SU-DHL-6 (cell line): ENCODE results near the gene HCN4.
"Not testable (repeated sequence)": the region's sequence is repeated elsewhere in the genome, so short reads cannot be mapped to it uniquely, and the experiment has no call there.

Experiments
- H2AFZ ChIP-seq: fragments of 200-600 bp; sonication (generic); 2 replicates; pipeline ENCODE4 v1.6.1; 2014; ENCODE audit warnings: low read depth, mild to moderate bottlenecking, moderate library complexity, mixed read lengths, antibody characterized with exemption, low read length; ENCODE audit not compliant: severe bottlenecking
- H3F3A ChIP-seq: fragments of 200-600 bp; shearing (Covaris generic); 2 replicates; pipeline ENCODE4 v1.6.0; 2016; ENCODE audit warnings: antibody characterized with exemption, mild to moderate bottlenecking; ENCODE audit not compliant: insufficient read depth
- H3K27ac ChIP-seq: fragments of 200-600 bp; sonication (generic); 2 replicates; pipeline ENCODE4 v1.5.1; 2016; ENCODE audit warnings: low read depth, mild to moderate bottlenecking, low read length, moderate library complexity, mixed read lengths
- H3K27me3 ChIP-seq: fragments of 200-600 bp; sonication (generic), shearing (Covaris generic); 2 replicates; pipeline ENCODE4 v1.6.0; 2014; ENCODE audit warnings: mild to moderate bottlenecking, low read length
- H3K36me3 ChIP-seq: fragments of 200-600 bp; sonication (generic); 2 replicates; pipeline ENCODE4 v1.6.1; 2014; ENCODE audit warnings: mild to moderate bottlenecking, low read length, mixed read lengths
- H3K4me2 ChIP-seq: fragments of 300-600, 200-600 bp; shearing (Covaris generic), sonication (generic); 2 replicates; pipeline ENCODE4 v1.6.0; 2014; ENCODE audit warnings: low read length, low read depth, mild to moderate bottlenecking; ENCODE audit not compliant: poor library complexity, severe bottlenecking
- H3K4me3 ChIP-seq: fragments of 200-600 bp; sonication (generic); 2 replicates; pipeline ENCODE4 v1.5.1; 2014; ENCODE audit warnings: antibody characterized with exemption, low read length, mild to moderate bottlenecking, mixed read lengths; ENCODE audit not compliant: insufficient read depth, poor library complexity, severe bottlenecking
- H3K79me2 ChIP-seq: fragments of 200-600 bp; sonication (generic); 2 replicates; pipeline ENCODE4 v1.6.1; 2014; ENCODE audit warnings: mild to moderate bottlenecking, low read length, moderate library complexity; ENCODE audit not compliant: insufficient read depth
- H3K9ac ChIP-seq: fragments of 200-600 bp; sonication (generic); 2 replicates; pipeline ENCODE4 v1.7.0; 2014; ENCODE audit warnings: mild to moderate bottlenecking, low read length
- H3K9me2 ChIP-seq: fragments of 200-600 bp; sonication (generic); replicated peaks from 2 replicates; pipeline ENCODE4 v1.6.1; 2014; ENCODE audit warnings: low read length; ENCODE audit not compliant: insufficient read depth
- H3K9me3 ChIP-seq: fragments of 200-600 bp; sonication (generic); 2 replicates; pipeline ENCODE4 v1.6.1; 2014; ENCODE audit warnings: low read length, mixed read lengths; ENCODE audit not compliant: insufficient read depth
- H4K20me1 ChIP-seq: fragments of 200-600 bp; sonication (generic); 2 replicates; pipeline ENCODE4 v1.6.1; 2014; ENCODE audit warnings: low read depth, mild to moderate bottlenecking, antibody characterized with exemption, low read length, moderate library complexity, mixed read lengths
- EZH2phosphoT487 ChIP-seq: fragments of 200-600 bp; sonication (generic), shearing (Covaris generic); conservative IDR thresholded peaks from 2 replicates; pipeline ENCODE4 v1.6.1; 2018; ENCODE audit warnings: mild to moderate bottlenecking, antibody characterized with exemption, low read length, moderate library complexity, mixed read lengths
- TF ChIP-seq, protein P1 (sequence below): fragments of 200-600 bp; sonication (generic); IDR thresholded peaks from one replicate; pipeline ENCODE4 v1.5.1; 2017; ENCODE audit warnings: antibody characterized with exemption, mild to moderate bottlenecking, low read length, moderate library complexity; ENCODE audit not compliant: insufficient read depth, poor library complexity, severe bottlenecking

The HCN4 gene

DNA sequence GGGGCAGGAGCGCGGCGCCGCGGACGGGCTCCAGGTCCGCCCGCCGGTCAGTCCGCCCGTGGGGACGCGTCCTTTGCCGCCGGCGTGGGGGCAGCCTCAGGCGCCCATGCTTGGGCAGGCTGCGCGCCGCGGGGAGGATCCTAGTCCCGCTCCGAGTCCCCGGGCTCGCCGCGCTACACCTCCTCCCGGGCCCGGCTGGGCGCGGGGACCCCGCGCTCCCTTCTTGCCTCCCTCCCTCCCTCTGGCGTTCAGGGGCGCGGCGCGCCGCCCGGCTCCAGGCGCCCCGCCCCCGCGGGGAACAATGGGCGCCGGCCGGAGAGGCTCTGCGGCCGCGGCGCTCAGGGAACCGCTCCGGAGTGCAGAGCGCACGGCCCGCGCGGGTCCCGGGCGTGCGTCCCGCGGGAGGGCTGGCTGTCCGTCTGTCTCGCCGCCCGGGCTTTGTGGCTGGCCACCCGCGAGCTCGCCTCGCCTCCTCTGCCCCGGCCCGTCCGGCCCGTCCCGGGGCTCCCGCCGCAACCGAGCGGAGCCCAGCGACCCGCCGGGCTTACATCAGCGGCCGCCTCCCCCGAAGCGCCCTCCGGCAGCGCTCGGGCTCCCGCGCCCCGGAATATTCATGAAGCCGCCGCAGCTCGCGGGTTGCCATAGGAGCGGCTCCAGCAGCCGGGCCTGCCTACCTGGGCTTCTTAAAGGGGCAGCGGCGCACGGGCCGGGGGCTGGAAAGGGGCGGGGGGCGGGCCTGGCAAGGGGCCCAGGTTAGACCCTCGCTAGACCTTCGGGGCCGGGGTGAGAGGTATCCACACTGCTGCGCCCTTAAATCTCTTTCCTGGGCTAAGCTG is at the start of gene HCN4:
TSS of gene HCN4 (minus strand) at position 658 of the 836 bp plus-strand sequence. CDS start 688 bp downstream, outside the sequence.
- H3K27me3 ChIP-seq, result no peaks in the 10 kb centered on the region
- no peaks in the 10 kb centered on the region for H3K9me3 ChIP-seq
- H3K9ac ChIP-seq, result no peak within 1 kb of the TSS
- no peaks in the 10 kb centered on the region for H3K9me2 ChIP-seq
- H4K20me1 ChIP-seq, result no peaks in the 10 kb centered on the region
- H3K79me2 ChIP-seq, result no peaks in the 10 kb centered on the region
- TF ChIP-seq, protein P1, sequence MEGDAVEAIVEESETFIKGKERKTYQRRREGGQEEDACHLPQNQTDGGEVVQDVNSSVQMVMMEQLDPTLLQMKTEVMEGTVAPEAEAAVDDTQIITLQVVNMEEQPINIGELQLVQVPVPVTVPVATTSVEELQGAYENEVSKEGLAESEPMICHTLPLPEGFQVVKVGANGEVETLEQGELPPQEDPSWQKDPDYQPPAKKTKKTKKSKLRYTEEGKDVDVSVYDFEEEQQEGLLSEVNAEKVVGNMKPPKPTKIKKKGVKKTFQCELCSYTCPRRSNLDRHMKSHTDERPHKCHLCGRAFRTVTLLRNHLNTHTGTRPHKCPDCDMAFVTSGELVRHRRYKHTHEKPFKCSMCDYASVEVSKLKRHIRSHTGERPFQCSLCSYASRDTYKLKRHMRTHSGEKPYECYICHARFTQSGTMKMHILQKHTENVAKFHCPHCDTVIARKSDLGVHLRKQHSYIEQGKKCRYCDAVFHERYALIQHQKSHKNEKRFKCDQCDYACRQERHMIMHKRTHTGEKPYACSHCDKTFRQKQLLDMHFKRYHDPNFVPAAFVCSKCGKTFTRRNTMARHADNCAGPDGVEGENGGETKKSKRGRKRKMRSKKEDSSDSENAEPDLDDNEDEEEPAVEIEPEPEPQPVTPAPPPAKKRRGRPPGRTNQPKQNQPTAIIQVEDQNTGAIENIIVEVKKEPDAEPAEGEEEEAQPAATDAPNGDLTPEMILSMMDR, result no peak
- no peak for TF ChIP-seq EZH2phosphoT487
- no peak within 1 kb of the TSS for H3K27ac ChIP-seq
- H3K4me3 ChIP-seq, result no peak within 1 kb of the TSS
- H2AFZ ChIP-seq, result no peak within 1 kb of the TSS
- no peak within 1 kb of the TSS for H3K4me2 ChIP-seq
- H3F3A ChIP-seq, result no peaks in the 10 kb centered on the region
- no peaks in the 10 kb centered on the region for H3K36me3 ChIP-seq

DNA sequence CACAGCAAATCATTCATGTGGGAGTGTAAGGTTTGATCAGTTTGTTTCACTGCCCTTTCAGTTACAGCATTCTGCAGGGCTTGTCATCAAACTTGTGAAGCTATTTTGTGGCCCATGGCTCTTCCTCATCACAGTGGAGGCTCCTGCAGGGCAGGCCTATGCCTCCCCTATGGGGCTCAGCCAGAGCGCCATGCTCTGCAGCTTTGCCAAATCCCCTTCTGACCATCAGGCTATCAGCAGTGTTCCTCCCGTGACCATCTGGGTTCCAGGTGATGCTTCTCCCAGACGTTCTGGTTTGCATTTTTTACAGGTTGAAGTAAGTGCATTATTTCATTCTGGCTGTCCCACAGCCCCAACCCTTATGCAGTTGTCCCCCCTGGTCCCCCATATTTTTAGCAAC is 46.1 kb upstream of the HCN4 start:
- Histone ChIP-seq H3K9me2 (no peaks in the 10 kb centered on the region), H3K36me3 (no peaks in the 10 kb centered on the region), H4K20me1 (no peaks in the 10 kb centered on the region), H3K27ac (no peak overlapping the region), H3K9me3 (no peaks in the 10 kb centered on the region), H3K79me2 (no peaks in the 10 kb centered on the region), H3F3A (no peaks in the 10 kb centered on the region), H3K27me3 (no peaks in the 10 kb centered on the region), H3K4me3 (no peak overlapping the region), H3K4me2 (no peak overlapping the region), H3K9ac (no peak overlapping the region), H2AFZ (no peak overlapping the region)
- TF ChIP-seq, protein P1, result no peak
- no peak for TF ChIP-seq EZH2phosphoT487

DNA sequence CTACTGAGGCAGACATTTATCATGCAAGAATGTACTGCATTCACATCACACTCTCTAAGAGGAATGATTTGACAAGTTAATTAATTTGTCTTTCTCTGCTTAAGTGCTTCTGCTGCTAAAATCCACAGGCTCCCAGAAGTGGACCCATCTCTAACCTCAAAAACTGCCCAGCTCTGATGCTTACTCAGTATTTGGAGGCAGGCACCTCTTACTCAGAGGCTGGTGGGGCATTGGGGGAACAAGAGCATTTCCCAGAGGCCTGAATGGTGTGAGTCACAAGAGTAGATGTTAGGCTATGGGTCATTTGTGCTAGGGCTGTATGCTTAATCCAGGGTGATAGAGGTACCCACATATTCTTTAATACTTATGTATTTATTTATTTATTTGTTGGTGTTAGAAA is 34.4 kb upstream of the HCN4 start:
- no peak overlapping the region for H2AFZ ChIP-seq
- no peaks in the 10 kb centered on the region for H3K36me3 ChIP-seq
- no peak overlapping the region for H3K4me3 ChIP-seq
- H3K9me3 ChIP-seq, result no peaks in the 10 kb centered on the region
- H3K79me2 ChIP-seq, result no peaks in the 10 kb centered on the region
- no peak overlapping the region for H3K9ac ChIP-seq
- H3K27me3 ChIP-seq, result no peaks in the 10 kb centered on the region
- no peaks in the 10 kb centered on the region for H3F3A ChIP-seq
- TF ChIP-seq, protein P1, result no peak
- no peak for TF ChIP-seq EZH2phosphoT487
- no peaks in the 10 kb centered on the region for H4K20me1 ChIP-seq
- no peak overlapping the region for H3K27ac ChIP-seq
- no peaks in the 10 kb centered on the region for H3K9me2 ChIP-seq
- H3K4me2 ChIP-seq, result no peak overlapping the region

DNA sequence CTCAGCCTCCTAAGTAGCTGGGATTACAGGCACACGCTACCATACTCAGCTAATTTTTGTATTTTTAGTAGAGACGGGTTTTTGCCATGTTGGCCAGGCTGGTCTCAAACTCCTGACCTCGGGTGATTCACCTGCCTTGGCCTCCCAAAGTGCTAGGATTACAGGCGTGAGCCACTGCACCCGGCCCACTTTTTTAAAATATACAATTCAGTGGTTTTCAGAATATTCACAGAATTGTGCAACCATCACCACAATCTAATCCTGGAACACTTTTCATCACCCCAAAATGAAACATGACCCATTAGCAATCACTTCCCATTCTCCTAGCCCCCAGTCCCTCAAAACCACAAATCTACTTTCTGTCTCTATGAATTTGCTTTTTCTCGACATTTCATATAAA is 31.5 kb upstream of the HCN4 start:
- H3F3A ChIP-seq, H3K9me2 ChIP-seq, H3K4me2 ChIP-seq, H3K79me2 ChIP-seq, H3K27ac ChIP-seq, H4K20me1 ChIP-seq, H3K4me3 ChIP-seq, H3K36me3 ChIP-seq, H2AFZ ChIP-seq, H3K9ac ChIP-seq, H3K9me3 ChIP-seq, H3K27me3 ChIP-seq: not testable (repeated sequence)
